ENCODE measurements around the gene PTGR2. TPM values are rescaled to one million over a fixed set of nuclear protein-coding genes. Genes with fewer than 3 reads are reported as not detected.
"Not testable (repeated sequence)": the region's sequence is repeated elsewhere in the genome, so short reads cannot be mapped to it uniquely, and the experiment has no call there.

The PTGR2 gene
- total RNA-seq, 1 experiment from 2014 or later: 3.9 TPM

- Histone ChIP-seq H3K4me1 (replicated peaks) (peaks cover 25% of the 10 kb centered on the region), H3K4me3 (no peak overlapping the region), H3K36me3 (peaks cover 18% of the 10 kb centered on the region), H3K27ac (no peak overlapping the region), H3K27me3 (replicated peaks) (no peaks in the 10 kb centered on the region), H3K9me3 (replicated peaks) (no peaks in the 10 kb centered on the region)
- DNase-seq (ENCODE audit: low read depth in 1 of 2, low spot score in 2 of 2): no peak
Measured at GRCh38 chr14:73884438-73885190, 33.0 kb downstream of the PTGR2 start.

GRCh38 chr14:73886449-73887317 is 35.1 kb downstream of the PTGR2 start, which contains the start of gene ZNF410:
TSS of gene ZNF410 (plus strand) at chr14:73886859. CDS start at chr14:73892176, 5,317 bp downstream.
- Histone ChIP-seq H3K4me1 (replicated peaks) (peaks cover 19% of the 10 kb centered on the region), H3K4me3 (peak within 1 kb of the TSS; percentile 79), H3K27me3 (replicated peaks) (no peaks in the 10 kb centered on the region), H3K27ac (peak within 1 kb of the TSS; percentile 79), H3K9me3 (replicated peaks) (no peaks in the 10 kb centered on the region), H3K36me3 (peaks cover 24% of the 10 kb centered on the region)
- peak; percentile 92 to 95 for DNase-seq (ENCODE audit: low read depth in 1 of 2, low spot score in 2 of 2)

GRCh38 chr14:73887318-73887616 is 35.6 kb downstream of the PTGR2 start:
- peaks cover 19% of the 10 kb centered on the region for H3K4me1 ChIP-seq (replicated peaks)

GRCh38 chr14:73887694-73888459 is 36.2 kb downstream of the PTGR2 start:
- Histone ChIP-seq H3K4me1 (replicated peaks) (peaks cover 19% of the 10 kb centered on the region), H3K27ac (peak overlapping the region; percentile 79; the same call in 1 of the 2 replicates), H3K9me3 (replicated peaks) (no peaks in the 10 kb centered on the region), H3K36me3 (peaks cover 33% of the 10 kb centered on the region), H3K4me3 (peak overlapping the region; percentile 79), H3K27me3 (replicated peaks) (no peaks in the 10 kb centered on the region)
- DNase-seq (ENCODE audit: low read depth in 1 of 2, low spot score in 2 of 2): no peak

More at GRCh38 chr14:73887318-73887616, 35.6 kb downstream of the PTGR2 start:
- peaks cover 29% of the 10 kb centered on the region for H3K36me3 ChIP-seq
- H3K9me3 ChIP-seq (replicated peaks): no peaks in the 10 kb centered on the region
- H3K4me3 ChIP-seq: peak overlapping the region; percentile 79
- H3K27ac ChIP-seq: peak overlapping the region; percentile 79
- H3K27me3 ChIP-seq (replicated peaks): no peaks in the 10 kb centered on the region
- no peak for DNase-seq (ENCODE audit: low read depth in 1 of 2, low spot score in 2 of 2)

- Histone ChIP-seq H3K4me3 (peak overlapping the region; percentile 79), H3K36me3 (peaks cover 39% of the 10 kb centered on the region), H3K9me3 (replicated peaks) (no peaks in the 10 kb centered on the region), H3K4me1 (replicated peaks) (peaks cover 19% of the 10 kb centered on the region), H3K27me3 (replicated peaks) (no peaks in the 10 kb centered on the region), H3K27ac (no peak overlapping the region)
- DNase-seq (ENCODE audit: low read depth in 1 of 2, low spot score in 2 of 2): peak in 1 of 2 experiments; percentile 2
Measured at GRCh38 chr14:73888460-73888725, 36.8 kb downstream of the PTGR2 start.

DNA sequence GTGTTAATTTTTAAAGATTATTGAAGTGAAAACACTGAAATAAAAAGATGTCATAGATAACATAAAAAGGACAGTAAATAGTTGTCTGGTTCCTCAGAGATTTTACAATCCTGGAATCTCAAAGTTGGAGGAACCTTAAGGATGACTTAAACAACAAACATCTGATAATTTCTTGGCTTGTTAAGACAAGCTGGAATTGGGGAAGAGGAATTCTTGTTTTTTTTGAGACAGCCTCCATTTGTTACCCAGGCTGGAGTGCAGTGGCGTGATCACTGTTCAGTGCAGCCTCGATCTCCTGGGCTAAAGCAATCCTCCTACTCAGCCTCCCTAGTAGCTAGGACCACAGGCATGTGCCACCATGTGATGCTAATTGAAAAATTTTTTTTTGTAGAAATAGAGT is 37.3 kb downstream of the PTGR2 start:
- Histone ChIP-seq H3K4me3 (no peak overlapping the region), H3K4me1 (replicated peaks) (peaks cover 19% of the 10 kb centered on the region), H3K27me3 (replicated peaks) (no peaks in the 10 kb centered on the region), H3K9me3 (replicated peaks) (no peaks in the 10 kb centered on the region), H3K27ac (no peak overlapping the region), H3K36me3 (peaks cover 44% of the 10 kb centered on the region)
- no peak for DNase-seq (ENCODE audit: low read depth in 1 of 2, low spot score in 2 of 2)

GRCh38 chr14:73889376-73889775 is 37.7 kb downstream of the PTGR2 start:
- no peak overlapping the region for H3K4me3 ChIP-seq
- peaks cover 19% of the 10 kb centered on the region for H3K4me1 ChIP-seq (replicated peaks)
- H3K36me3 ChIP-seq: peaks cover 47% of the 10 kb centered on the region
- no peak for DNase-seq (ENCODE audit: low read depth in 1 of 2, low spot score in 2 of 2)
- H3K27ac ChIP-seq: no peak overlapping the region
- H3K9me3 ChIP-seq (replicated peaks): no peaks in the 10 kb centered on the region
- H3K27me3 ChIP-seq (replicated peaks): no peaks in the 10 kb centered on the region

DNA sequence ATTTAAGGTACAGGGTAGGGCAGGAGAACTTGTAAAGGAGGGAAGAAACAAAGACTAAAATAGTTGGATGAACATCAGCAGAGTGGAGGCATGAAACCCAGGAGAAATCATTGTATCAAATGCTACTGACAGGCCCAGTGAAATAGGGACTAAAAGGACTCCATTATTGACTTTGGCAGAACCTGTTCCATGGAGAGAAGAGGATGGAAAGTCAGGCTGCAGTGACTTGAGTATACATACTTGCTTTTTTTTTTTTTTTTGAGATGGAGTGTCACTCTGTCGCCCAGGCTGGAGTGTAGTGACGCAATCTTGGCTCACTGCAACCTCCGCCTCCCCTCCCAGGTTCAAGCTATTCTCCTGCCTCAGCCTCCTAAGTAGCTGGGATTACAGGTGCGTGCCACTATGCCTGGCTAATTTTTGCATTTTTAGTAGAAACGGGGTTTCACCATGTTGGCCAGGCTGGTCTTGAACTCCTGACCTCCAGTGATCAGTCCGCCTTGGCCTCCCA is 42.6 kb downstream of the PTGR2 start:
- H3K4me3 ChIP-seq; H3K4me1 ChIP-seq (replicated peaks); H3K9me3 ChIP-seq (replicated peaks); H3K27me3 ChIP-seq (replicated peaks); H3K27ac ChIP-seq; DNase-seq (ENCODE audit: low read depth in 1 of 2, low spot score in 2 of 2): not testable (repeated sequence)
- peaks cover 78% of the 10 kb centered on the region for H3K36me3 ChIP-seq

GRCh38 chr14:73895939-73896338 is 44.3 kb downstream of the PTGR2 start:
- H3K36me3 ChIP-seq: peaks cover 89% of the 10 kb centered on the region

GRCh38 chr14:73896521-73896920 is 44.9 kb downstream of the PTGR2 start:
- Histone ChIP-seq H3K36me3 (peaks cover 88% of the 10 kb centered on the region), H3K27me3 (replicated peaks) (no peaks in the 10 kb centered on the region), H3K9me3 (replicated peaks) (no peaks in the 10 kb centered on the region), H3K4me3 (no peak overlapping the region), H3K4me1 (replicated peaks) (no peaks in the 10 kb centered on the region), H3K27ac (no peak overlapping the region)
- DNase-seq (ENCODE audit: low read depth in 1 of 2, low spot score in 2 of 2): no peak

More at GRCh38 chr14:73895939-73896338, 44.3 kb downstream of the PTGR2 start:
- DNase-seq (ENCODE audit: low read depth in 1 of 2, low spot score in 2 of 2): no peak
- no peaks in the 10 kb centered on the region for H3K4me1 ChIP-seq (replicated peaks)
- no peaks in the 10 kb centered on the region for H3K27me3 ChIP-seq (replicated peaks)
- no peak overlapping the region for H3K4me3 ChIP-seq
- H3K27ac ChIP-seq: no peak overlapping the region
- no peaks in the 10 kb centered on the region for H3K9me3 ChIP-seq (replicated peaks)

DNA sequence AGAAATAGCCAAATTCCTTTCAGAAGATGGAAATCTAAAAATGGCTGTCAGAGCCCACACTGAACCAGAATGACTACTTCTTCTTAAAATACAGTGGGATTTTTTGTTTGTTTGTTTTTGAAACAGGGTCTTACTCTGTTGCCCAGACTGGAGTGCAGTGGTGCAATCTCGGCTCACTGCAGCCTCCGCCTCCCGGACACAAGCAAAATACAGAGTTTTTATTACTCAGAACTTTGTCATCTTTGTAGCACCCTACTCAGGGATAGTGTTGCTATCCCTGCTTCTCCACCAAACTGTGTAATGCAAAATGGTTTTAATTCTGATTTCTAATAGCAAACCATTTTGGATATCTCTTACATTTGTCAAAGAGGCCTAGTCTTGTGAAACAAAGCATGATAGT is 51.4 kb downstream of the PTGR2 start:
- peak in 1 of 2 experiments; percentile 4 for DNase-seq (ENCODE audit: low read depth in 1 of 2, low spot score in 2 of 2)
- Histone ChIP-seq H3K27me3 (replicated peaks) (no peaks in the 10 kb centered on the region), H3K4me1 (replicated peaks) (peaks cover 10% of the 10 kb centered on the region), H3K9me3 (replicated peaks) (no peaks in the 10 kb centered on the region), H3K4me3 (no peak overlapping the region), H3K27ac (no peak overlapping the region), H3K36me3 (peaks cover 74% of the 10 kb centered on the region)

- Histone ChIP-seq H3K4me3 (no peak overlapping the region), H3K4me1 (replicated peaks) (no peaks in the 10 kb centered on the region), H3K9me3 (replicated peaks) (no peaks in the 10 kb centered on the region; the same call in 1 of the 2 replicates), H3K36me3 (peaks cover 90% of the 10 kb centered on the region), H3K27me3 (replicated peaks) (no peaks in the 10 kb centered on the region), H3K27ac (no peak overlapping the region)
- DNase-seq (ENCODE audit: low read depth in 1 of 2, low spot score in 2 of 2): no peak
Measured at GRCh38 chr14:73909681-73910080, 58.0 kb downstream of the PTGR2 start.

DNA sequence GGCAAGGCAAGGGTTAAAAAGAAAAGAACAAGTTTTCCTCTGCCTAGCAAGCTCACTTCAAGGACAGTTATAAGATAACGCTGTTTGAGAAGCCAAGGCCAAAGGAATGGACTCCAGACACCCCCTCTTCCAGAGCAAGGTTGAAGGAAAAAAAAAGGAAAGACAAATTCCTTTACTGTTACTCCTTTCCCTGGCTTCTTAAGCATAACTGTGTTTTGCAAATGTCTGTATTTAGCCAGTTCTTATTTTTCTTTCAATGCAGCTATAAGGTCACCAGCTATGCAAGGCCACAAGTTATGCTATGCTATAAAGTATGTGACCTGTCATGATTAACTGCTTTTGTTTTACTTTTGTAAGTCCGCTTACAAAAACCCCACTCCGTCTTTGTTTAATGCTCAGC is 61.6 kb downstream of the PTGR2 start:
- peaks cover 76% of the 10 kb centered on the region for H3K36me3 ChIP-seq
- no peak for DNase-seq (ENCODE audit: low read depth in 1 of 2, low spot score in 2 of 2)
- H3K4me1 ChIP-seq (replicated peaks): no peaks in the 10 kb centered on the region
- H3K9me3 ChIP-seq (replicated peaks): no peaks in the 10 kb centered on the region; the same call in 1 of the 2 replicates
- H3K4me3 ChIP-seq: no peak overlapping the region
- no peaks in the 10 kb centered on the region for H3K27me3 ChIP-seq (replicated peaks)
- H3K27ac ChIP-seq: no peak overlapping the region

Data from SJSA1 (cell line).